Peyer's patch (tissue), 4 donors: ENCODE data around the gene ZNF891. TPM values are rescaled to one million over a fixed set of nuclear protein-coding genes. Genes with fewer than 3 reads are reported as not detected.

Experiments
- DNase-seq, 3 donors: peaks; one replicate each; pipeline ENCODE4 v3.0.0-alpha.2; 2017 to 2019
- H3K27ac ChIP-seq, 4 donors: fragments of 200-600 bp; sonication (generic); one replicate each; pipeline ENCODE4 v1.5.1; 2016 to 2019
- H3K27me3 ChIP-seq, 2 donors: fragments of 200-600 bp; sonication (generic); one replicate each; pipeline ENCODE4 v1.5.1; 2019
- H3K36me3 ChIP-seq, 3 donors: fragments of 200-600 bp; sonication (generic); one replicate each; pipeline ENCODE4 v1.5.1; 2016 to 2019
- H3K4me1 ChIP-seq, 4 donors: fragments of 200-600 bp; sonication (generic); one replicate each; pipeline ENCODE4 v1.5.1; 2016 to 2019
- H3K4me3 ChIP-seq, 4 donors: fragments of 200-600 bp; sonication (generic); 1 replicate in 3 of 4; 2 replicates in 1 of 4; pipeline ENCODE4 v1.5.1; 2016 to 2019; ENCODE audit warnings: mild to moderate bottlenecking in 1 of 4
- H3K9me3 ChIP-seq, 4 donors: fragments of 200-600 bp; sonication (generic); one replicate each; pipeline ENCODE4 v1.5.1; 2016 to 2019; ENCODE audit warnings: mild to moderate bottlenecking in 1 of 4
- POLR2A ChIP-seq, 2 donors: fragments of 450-650 bp; IDR thresholded peaks; one replicate each; pipeline ENCODE4 v1.5.1; 2017; ENCODE audit warnings: antibody characterized with exemption in 2 of 2, mild to moderate bottlenecking in 2 of 2, moderate library complexity in 2 of 2
- total RNA-seq, 4 donors: library from RNA; depleted of rRNA; stranded (reverse); fragments of >200 nt; gene quantifications; one replicate each; pipeline ENCODE4 v1.1.0, GENCODE V29; 2016
- TF ChIP-seq, protein P1 (sequence below), 6 experiments: fragments of 450-650 bp in 4 of 6; fragments of 200-600 bp in 2 of 6; sonication (generic) in 1 of 6; IDR thresholded peaks; one replicate each; pipeline ENCODE4 v1.5.1; 2017 to 2019; ENCODE audit warnings: antibody characterized with exemption in 6 of 6, mild to moderate bottlenecking in 3 of 6, moderate library complexity in 1 of 6

ZNF891 gene
- total RNA-seq, 4 donors from 2014 or later, result 2.3 to 5.0 (median 3.5) TPM

DNA sequence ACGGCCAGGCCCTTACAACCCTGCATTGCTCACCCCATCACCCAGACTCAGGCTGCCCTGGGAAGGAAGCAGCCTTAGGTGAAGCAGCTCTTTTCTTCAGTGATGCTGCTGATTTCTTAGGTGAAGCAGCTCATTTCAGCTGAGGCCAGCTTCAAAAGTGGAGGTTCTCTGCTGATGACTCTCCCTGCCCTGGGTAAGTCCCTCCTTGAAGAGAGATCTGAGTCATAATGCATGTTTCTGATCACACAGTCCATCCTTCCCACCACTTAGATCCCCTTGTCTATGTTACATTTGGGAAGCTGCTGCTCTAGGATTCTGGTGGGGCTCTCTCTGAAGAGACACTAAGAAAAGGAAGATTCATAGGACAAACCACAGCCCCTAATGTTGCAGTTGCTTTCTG, 66.5 kb downstream of the ZNF891 start:
- Histone ChIP-seq H3K4me1 (no peaks in the 10 kb centered on the region), H3K9me3 (peaks cover 0 to 98% (median 44%) of the 10 kb centered on the region in 4 donors), H3K4me3 (no peak overlapping the region), H3K27me3 (no peaks in the 10 kb centered on the region), H3K27ac (no peak overlapping the region), H3K36me3 (no peaks in the 10 kb centered on the region)
- TF ChIP-seq, protein P1, sequence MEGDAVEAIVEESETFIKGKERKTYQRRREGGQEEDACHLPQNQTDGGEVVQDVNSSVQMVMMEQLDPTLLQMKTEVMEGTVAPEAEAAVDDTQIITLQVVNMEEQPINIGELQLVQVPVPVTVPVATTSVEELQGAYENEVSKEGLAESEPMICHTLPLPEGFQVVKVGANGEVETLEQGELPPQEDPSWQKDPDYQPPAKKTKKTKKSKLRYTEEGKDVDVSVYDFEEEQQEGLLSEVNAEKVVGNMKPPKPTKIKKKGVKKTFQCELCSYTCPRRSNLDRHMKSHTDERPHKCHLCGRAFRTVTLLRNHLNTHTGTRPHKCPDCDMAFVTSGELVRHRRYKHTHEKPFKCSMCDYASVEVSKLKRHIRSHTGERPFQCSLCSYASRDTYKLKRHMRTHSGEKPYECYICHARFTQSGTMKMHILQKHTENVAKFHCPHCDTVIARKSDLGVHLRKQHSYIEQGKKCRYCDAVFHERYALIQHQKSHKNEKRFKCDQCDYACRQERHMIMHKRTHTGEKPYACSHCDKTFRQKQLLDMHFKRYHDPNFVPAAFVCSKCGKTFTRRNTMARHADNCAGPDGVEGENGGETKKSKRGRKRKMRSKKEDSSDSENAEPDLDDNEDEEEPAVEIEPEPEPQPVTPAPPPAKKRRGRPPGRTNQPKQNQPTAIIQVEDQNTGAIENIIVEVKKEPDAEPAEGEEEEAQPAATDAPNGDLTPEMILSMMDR (IDR thresholded peaks at IDR 0.05), result no peak
- TF ChIP-seq POLR2A (IDR thresholded peaks at IDR 0.05), result no peak
- no peak for DNase-seq

DNA sequence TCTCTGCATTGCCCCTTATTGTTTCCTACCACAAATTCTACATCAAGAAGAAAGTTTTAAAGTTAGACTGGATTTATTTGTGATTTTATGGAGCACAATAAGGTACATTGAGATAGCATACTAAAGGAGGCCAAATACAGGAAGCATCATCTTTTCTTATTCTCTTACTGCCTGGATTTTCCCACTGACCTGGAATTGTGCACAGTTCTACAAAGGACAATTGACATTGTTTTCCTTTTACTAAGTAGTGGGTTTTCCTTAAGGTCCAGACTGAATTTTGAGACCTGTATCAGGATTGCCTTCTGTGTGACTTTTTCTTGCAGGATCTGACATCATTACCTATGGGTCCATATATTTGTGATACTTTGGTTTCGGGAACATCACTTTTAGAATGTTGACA, 68.1 kb downstream of the ZNF891 start:
- Histone ChIP-seq H3K9me3 (peaks cover 0 to 98% (median 47%) of the 10 kb centered on the region in 4 donors), H3K4me1 (no peaks in the 10 kb centered on the region), H3K27ac (no peak overlapping the region), H3K27me3 (no peaks in the 10 kb centered on the region), H3K4me3 (no peak overlapping the region), H3K36me3 (peaks cover 0 to 12% (median 0%) of the 10 kb centered on the region in 3 donors)
- DNase-seq, result no peak
- TF ChIP-seq, protein P1 (IDR thresholded peaks at IDR 0.05), result no peak
- no peak for TF ChIP-seq POLR2A (IDR thresholded peaks at IDR 0.05)

DNA sequence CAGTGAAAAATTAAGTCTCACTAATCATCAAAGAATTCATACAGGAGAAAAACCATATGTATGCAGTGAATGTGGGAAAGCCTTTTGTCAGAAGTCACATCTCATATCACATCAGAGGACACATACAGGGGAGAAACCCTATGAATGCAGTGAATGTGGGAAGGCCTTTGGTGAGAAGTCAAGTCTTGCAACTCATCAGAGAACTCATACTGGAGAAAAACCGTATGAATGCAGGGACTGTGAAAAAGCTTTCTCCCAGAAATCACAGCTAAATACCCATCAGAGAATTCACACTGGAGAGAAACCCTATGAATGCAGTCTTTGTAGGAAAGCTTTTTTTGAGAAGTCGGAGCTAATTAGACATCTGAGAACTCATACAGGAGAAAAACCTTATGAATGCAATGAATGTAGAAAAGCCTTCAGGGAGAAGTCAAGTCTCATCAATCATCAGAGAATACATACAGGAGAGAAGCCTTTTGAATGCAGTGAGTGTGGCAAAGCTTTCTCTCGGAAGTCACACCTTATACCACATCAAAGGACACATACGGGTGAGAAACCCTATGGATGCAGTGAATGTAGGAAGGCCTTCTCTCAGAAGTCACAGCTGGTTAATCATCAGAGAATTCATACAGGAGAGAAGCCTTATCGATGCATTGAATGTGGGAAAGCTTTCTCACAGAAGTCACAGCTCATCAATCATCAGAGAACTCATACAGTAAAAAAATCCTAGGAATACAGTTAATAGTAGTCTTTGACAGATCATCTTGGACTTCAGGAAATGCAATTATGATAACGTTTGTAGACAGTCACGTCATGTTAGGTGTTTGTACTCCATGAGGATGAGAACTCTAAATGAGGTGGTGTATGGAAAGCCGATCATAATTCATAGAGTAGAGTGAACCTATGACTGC, 71.6 kb downstream of the ZNF891 start:
- Histone ChIP-seq H3K4me1 (no peaks in the 10 kb centered on the region), H3K27me3 (no peaks in the 10 kb centered on the region), H3K4me3 (no peak overlapping the region), H3K9me3 (peaks cover 4 to 97% (median 44%) of the 10 kb centered on the region in 4 donors), H3K27ac (no peak overlapping the region), H3K36me3 (peaks cover 0 to 39% (median 0%) of the 10 kb centered on the region in 3 donors)
- TF ChIP-seq POLR2A (IDR thresholded peaks at IDR 0.05), result no peak
- TF ChIP-seq, protein P1 (IDR thresholded peaks at IDR 0.05), result no peak
- DNase-seq, result no peak

DNA sequence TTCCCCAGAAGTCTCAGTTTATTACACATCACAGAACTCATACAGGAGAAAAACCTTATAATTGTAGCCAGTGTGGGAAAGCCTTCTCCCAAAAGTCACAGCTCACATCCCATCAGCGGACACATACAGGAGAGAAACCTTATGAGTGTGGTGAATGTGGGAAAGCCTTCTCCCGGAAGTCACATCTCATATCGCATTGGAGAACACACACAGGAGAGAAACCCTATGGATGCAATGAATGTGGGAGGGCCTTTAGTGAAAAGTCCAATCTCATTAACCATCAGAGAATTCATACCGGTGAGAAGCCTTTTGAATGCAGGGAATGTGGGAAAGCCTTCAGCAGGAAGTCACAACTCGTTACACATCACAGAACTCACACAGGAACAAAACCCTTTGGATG, 72.6 kb downstream of the ZNF891 start:
- Histone ChIP-seq H3K36me3 (peaks cover 0 to 49% (median 0%) of the 10 kb centered on the region in 3 donors), H3K27me3 (no peaks in the 10 kb centered on the region), H3K9me3 (peaks cover 6 to 97% (median 46%) of the 10 kb centered on the region in 4 donors), H3K4me3 (no peak overlapping the region), H3K27ac (no peak overlapping the region), H3K4me1 (no peaks in the 10 kb centered on the region)
- no peak for DNase-seq
- no peak for TF ChIP-seq POLR2A (IDR thresholded peaks at IDR 0.05)
- TF ChIP-seq, protein P1 (IDR thresholded peaks at IDR 0.05), result no peak

Other genes starting within 250 kb of the ZNF891 start
- gene CHFR, start 242.7 kb downstream of the ZNF891 start, total RNA-seq, result 100 to 1,000 TPM in 1 of 4 donors, 10 to 100 TPM in 3; 80.6 to 125 (median 94.7) TPM
- 10 to 100 TPM in 2 of 4 donors, 1 to 10 TPM in 2; 6.3 to 19.0 (median 12.5) TPM for gene ZNF605, start 174.0 kb downstream of the ZNF891 start, total RNA-seq
- 10 to 100 TPM; 15.9 to 24.8 (median 18.7) TPM for gene ZNF26, start 143.9 kb downstream of the ZNF891 start, total RNA-seq
- gene ZNF84, start 92.8 kb downstream of the ZNF891 start, total RNA-seq, result 10 to 100 TPM; 14.5 to 39.6 (median 27.9) TPM
- gene ZNF140, start 49.4 kb downstream of the ZNF891 start, total RNA-seq, result 10 to 100 TPM; 13.0 to 22.3 (median 15.6) TPM
- 10 to 100 TPM in 2 of 4 donors, 1 to 10 TPM in 2; 5.8 to 28.1 (median 11.0) TPM for gene ZNF10, start 353 bp upstream of the ZNF891 start, total RNA-seq
- gene ZNF268, start 51.2 kb upstream of the ZNF891 start, total RNA-seq, result 10 to 100 TPM in 3 of 4 donors, 1 to 10 TPM in 1; 10.0 to 24.3 (median 14.9) TPM
- gene ANHX, start 105.6 kb upstream of the ZNF891 start, total RNA-seq, result not detected